ENCODE measurements around the gene SAPCD2. TPM values are rescaled to one million over a fixed set of nuclear protein-coding genes. Genes with fewer than 3 reads are reported as not detected.

Gene SAPCD2
- total and polyA plus RNA-seq, 10 donors: 0.76 to 6.5 (median 2.4) TPM

DNA sequence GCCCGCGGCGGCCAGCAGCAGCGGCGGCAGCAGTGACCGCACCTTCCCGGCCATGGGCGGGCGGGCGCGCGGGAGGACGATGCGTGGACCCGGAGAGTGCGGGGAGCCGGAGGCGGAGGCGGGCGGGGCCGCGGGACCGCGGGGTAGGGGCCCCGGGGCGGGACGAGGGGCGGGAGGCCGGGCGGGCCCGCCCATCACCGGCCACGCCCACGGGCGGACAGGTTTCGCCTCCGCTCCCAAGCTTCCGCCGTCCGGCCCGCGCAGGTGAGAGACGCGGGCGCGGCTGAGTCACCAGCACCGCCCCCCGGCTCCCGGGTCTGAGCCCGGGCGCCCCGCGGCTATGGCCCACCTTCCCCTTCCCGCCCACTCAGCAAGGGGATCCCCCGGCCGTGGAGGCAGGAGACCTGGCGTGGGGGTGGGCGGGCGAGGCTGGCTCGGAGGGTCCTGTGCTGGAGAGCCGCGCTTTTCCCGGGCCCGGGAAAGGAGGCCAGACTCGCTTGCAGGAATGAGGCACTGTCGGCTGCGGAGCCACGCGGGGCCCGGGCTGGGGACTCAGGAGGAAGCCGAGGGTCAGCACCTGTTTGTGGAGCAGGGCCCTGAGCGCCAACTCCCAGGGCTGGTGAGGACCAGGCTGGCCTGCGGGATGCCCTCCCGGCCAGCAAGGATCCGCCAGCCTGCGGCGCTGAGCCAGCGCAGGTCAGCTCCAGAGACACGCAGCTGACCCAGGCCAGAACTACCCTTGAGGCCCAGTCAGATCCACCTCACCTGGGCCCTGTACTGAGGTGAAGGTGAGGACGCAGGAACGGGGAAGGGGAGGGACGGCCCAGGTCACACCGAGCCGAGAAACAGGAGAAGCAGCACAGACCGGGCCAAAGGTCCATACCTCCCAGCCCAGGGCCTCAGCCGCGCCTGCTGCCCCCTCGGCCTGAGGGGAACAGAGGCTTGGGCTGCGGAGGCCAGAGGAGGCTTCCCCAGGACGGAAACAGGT, 16.1 kb downstream of the SAPCD2 start, which contains the start of gene ENTPD2:
TSS of gene ENTPD2 (minus strand) at position 118 of the 988 bp plus-strand sequence. CDS start at position 54, 64 bp downstream.
- Histone ChIP-seq H3K36me3 (no peaks in the 10 kb centered on the region), H3K9me3 (no peaks in the 10 kb centered on the region), H3K27ac (no peak within 1 kb of the TSS), H3K4me1 (peaks cover 12 to 55% (median 32%) of the 10 kb centered on the region in 6 donors), H3K27me3 (replicated peaks in 1 of 7) (peaks cover 8 to 62% (median 53%) of the 10 kb centered on the region in 7 donors), H3K4me3 (peak within 1 kb of the TSS; percentile 25 to 66 (median 38))
- DNase-seq: no peak
- intact Hi-C loops (cut with DNase I; ENCODE audit: low total_unique reads): no loop called here
- TF ChIP-seq POLR2AphosphoS5 (IDR thresholded peaks at IDR 0.05) (no peak), POLR2A (IDR thresholded peaks at IDR 0.05) (no peak)
- TF ChIP-seq, protein P1, sequence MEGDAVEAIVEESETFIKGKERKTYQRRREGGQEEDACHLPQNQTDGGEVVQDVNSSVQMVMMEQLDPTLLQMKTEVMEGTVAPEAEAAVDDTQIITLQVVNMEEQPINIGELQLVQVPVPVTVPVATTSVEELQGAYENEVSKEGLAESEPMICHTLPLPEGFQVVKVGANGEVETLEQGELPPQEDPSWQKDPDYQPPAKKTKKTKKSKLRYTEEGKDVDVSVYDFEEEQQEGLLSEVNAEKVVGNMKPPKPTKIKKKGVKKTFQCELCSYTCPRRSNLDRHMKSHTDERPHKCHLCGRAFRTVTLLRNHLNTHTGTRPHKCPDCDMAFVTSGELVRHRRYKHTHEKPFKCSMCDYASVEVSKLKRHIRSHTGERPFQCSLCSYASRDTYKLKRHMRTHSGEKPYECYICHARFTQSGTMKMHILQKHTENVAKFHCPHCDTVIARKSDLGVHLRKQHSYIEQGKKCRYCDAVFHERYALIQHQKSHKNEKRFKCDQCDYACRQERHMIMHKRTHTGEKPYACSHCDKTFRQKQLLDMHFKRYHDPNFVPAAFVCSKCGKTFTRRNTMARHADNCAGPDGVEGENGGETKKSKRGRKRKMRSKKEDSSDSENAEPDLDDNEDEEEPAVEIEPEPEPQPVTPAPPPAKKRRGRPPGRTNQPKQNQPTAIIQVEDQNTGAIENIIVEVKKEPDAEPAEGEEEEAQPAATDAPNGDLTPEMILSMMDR (IDR thresholded peaks at IDR 0.05 in 8 of 11, conservative IDR thresholded peaks at IDR 0.05 in 3 of 11): no peak
- WGBS, 5 donors: 19 to 71% (median 21%) methylated on average over 22 to 90 of the region's 90 CpGs

DNA sequence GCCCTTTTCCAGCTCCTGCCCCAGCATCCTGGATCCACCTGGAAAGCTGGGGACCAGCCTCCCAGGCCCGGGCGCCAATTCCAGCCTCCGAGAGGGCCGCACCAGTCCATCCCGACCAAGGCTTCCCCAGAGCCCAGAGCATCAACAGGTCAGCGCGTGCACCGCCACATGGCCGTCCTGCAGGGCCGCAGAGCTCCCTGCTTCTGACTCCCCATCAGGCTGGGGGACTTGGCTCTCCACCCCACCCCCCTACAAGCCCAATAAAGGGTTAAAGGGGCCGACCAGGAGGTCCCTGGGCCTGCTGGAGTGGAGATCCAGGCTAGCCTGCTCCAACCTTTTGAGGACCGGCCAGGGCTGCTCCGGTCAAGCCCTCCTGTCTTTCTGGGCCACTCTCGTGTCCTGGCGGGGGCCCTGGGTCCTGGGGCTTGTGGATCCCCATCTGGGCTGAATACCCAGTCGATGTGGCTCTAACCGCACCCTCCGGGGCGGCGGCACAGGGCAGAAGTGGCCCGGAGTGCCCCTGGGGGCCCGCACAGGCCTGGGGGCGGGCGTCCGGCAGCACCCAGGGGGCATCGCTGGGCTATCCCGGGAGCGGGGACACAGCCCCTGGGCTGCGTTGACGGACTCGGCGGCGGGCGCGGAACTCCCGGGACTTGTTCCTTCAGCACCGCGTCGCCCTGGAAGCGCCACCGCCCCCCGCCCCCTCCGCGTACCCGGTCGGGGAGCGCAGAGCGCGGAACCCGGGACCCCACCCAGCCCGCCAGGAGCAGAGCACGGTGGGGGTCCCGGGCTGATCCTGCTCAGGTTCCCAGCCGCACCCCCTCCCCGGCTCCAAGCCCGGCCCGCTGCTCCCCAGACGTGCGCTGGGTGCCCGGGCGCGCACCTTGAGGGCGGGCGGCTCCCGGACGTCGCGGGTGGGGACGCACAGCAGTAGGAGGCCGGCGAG, 17.1 kb downstream of the SAPCD2 start:
- no peak overlapping the region for H3K27ac ChIP-seq
- H3K36me3 ChIP-seq: no peaks in the 10 kb centered on the region
- H3K4me1 ChIP-seq: peaks cover 12 to 57% (median 34%) of the 10 kb centered on the region in 6 donors
- 13 to 33% (median 13%) methylated on average over 17 to 71 of the region's 71 CpGs for WGBS, 5 donors
- DNase-seq: no peak
- TF ChIP-seq POLR2AphosphoS5 (IDR thresholded peaks at IDR 0.05) (no peak), POLR2A (IDR thresholded peaks at IDR 0.05) (no peak)
- TF ChIP-seq, protein P1 (IDR thresholded peaks at IDR 0.05 in 8 of 11, conservative IDR thresholded peaks at IDR 0.05 in 3 of 11): no peak
- peak overlapping the region; percentile 25 to 66 (median 38) for H3K4me3 ChIP-seq
- intact Hi-C loops (cut with DNase I; ENCODE audit: low total_unique reads): no loop called here
- peaks cover 12 to 72% (median 62%) of the 10 kb centered on the region in 7 donors for H3K27me3 ChIP-seq (replicated peaks in 1 of 7)
- H3K9me3 ChIP-seq: no peaks in the 10 kb centered on the region

DNA sequence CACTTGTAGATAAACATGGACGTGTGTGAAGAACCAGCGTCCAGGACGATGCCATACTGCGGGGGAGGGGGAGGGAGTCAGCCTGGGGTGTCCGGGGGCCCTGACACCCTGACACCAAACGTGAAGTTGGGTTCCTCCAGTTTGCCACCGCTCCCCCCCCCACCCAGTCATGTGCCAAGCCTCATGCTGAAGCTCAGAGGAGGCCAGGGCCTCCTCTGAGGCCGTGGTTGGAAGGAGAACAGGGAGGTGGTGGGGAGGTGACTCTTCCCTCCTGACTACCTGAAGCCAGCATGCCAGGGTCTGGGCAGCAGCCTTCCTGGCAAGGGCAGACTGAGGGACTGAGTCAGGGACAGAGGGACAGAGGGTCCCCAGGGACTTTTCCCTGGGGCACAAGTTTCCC, 18.1 kb downstream of the SAPCD2 start:
- no peaks in the 10 kb centered on the region for H3K36me3 ChIP-seq
- TF ChIP-seq POLR2A (IDR thresholded peaks at IDR 0.05): no peak
- no peak for TF ChIP-seq POLR2AphosphoS5 (IDR thresholded peaks at IDR 0.05)
- TF ChIP-seq, protein P1 (IDR thresholded peaks at IDR 0.05 in 8 of 11, conservative IDR thresholded peaks at IDR 0.05 in 3 of 11): no peak
- intact Hi-C loops (cut with DNase I; ENCODE audit: low total_unique reads): no loop called here
- WGBS, 5 donors: 74 to 83% (median 80%) methylated on average over 6 to 8 of the region's 8 CpGs
- no peak overlapping the region for H3K27ac ChIP-seq
- DNase-seq: no peak
- peaks cover 12 to 55% (median 34%) of the 10 kb centered on the region in 6 donors for H3K4me1 ChIP-seq
- H3K27me3 ChIP-seq (replicated peaks in 1 of 7): peaks cover 15 to 82% (median 72%) of the 10 kb centered on the region in 7 donors
- H3K4me3 ChIP-seq: no peak overlapping the region
- H3K9me3 ChIP-seq: no peaks in the 10 kb centered on the region

Measured in spleen (tissue), 11 donors.